Right kidney (tissue), 1 donor: ENCODE results near the gene LSAMP.

Experiments used
- DNase-seq: peaks from one replicate; pipeline ENCODE4 v3.0.0-alpha.2; 2016

Gene LSAMP

GRCh38 chr3:116291141-116291540 is 154.1 kb downstream of the LSAMP start:
- no peak for DNase-seq

- no peak for DNase-seq
These were observed 156.8 kb downstream of the LSAMP start for GRCh38 chr3:116288485-116288884.

GRCh38 chr3:116285781-116286421 is 159.4 kb downstream of the LSAMP start:
- DNase-seq: no peak

GRCh38 chr3:116281313-116282143 is 163.8 kb downstream of the LSAMP start:
- no peak for DNase-seq

- no peak for DNase-seq
These were observed 165.1 kb downstream of the LSAMP start for GRCh38 chr3:116280130-116280740.

GRCh38 chr3:116276675-116277074 is 168.6 kb downstream of the LSAMP start:
- no peak for DNase-seq

GRCh38 chr3:116270056-116270455 is 175.2 kb downstream of the LSAMP start:
- DNase-seq: no peak

GRCh38 chr3:116267116-116267515 is 178.2 kb downstream of the LSAMP start:
- DNase-seq: no peak

- no peak for DNase-seq
These were observed 179.2 kb downstream of the LSAMP start for GRCh38 chr3:116265976-116266584.

- DNase-seq: no peak
These were observed 180.0 kb downstream of the LSAMP start for GRCh38 chr3:116265320-116265695.

GRCh38 chr3:116264546-116265319 is 180.6 kb downstream of the LSAMP start:
- DNase-seq: no peak

- DNase-seq: no peak
These were observed 181.3 kb downstream of the LSAMP start for GRCh38 chr3:116263842-116264545.

GRCh38 chr3:116260491-116260890 is 184.8 kb downstream of the LSAMP start:
- no peak for DNase-seq

GRCh38 chr3:116259984-116260383 is 185.3 kb downstream of the LSAMP start:
- DNase-seq: no peak

GRCh38 chr3:116256843-116257485 is 188.3 kb downstream of the LSAMP start:
- DNase-seq: no peak

- no peak for DNase-seq
These were observed 190.7 kb downstream of the LSAMP start for GRCh38 chr3:116254541-116254940.

- no peak for DNase-seq
These were observed 191.8 kb downstream of the LSAMP start for GRCh38 chr3:116253511-116253910.

GRCh38 chr3:116247605-116248004 is 197.7 kb downstream of the LSAMP start:
- no peak for DNase-seq

GRCh38 chr3:116246406-116246980 is 198.8 kb downstream of the LSAMP start:
- no peak for DNase-seq

- no peak for DNase-seq
These were observed 202.5 kb downstream of the LSAMP start for GRCh38 chr3:116242825-116243224.

- DNase-seq: no peak
These were observed 203.6 kb downstream of the LSAMP start for GRCh38 chr3:116241677-116242076.
